ENCODE data around the gene NTNG1.

The NTNG1 gene

GRCh38 chr1:107443860-107444259, 303.0 kb downstream of the NTNG1 start:
- in situ Hi-C loops (cut with HindIII; ENCODE audit: low sequenced_read_pairs), result no loop called here

- in situ Hi-C loops (cut with HindIII; ENCODE audit: low sequenced_read_pairs), result no loop called here
Measured at GRCh38 chr1:107444302-107444701, 303.5 kb downstream of the NTNG1 start.

GRCh38 chr1:107449326-107449725, 308.5 kb downstream of the NTNG1 start:
- in situ Hi-C loops (cut with HindIII; ENCODE audit: low sequenced_read_pairs), result no loop called here

GRCh38 chr1:107450899-107451664, 310.2 kb downstream of the NTNG1 start:
- in situ Hi-C loops (cut with HindIII; ENCODE audit: low sequenced_read_pairs), result no loop called here

- in situ Hi-C loops (cut with HindIII; ENCODE audit: low sequenced_read_pairs), result no loop called here
Measured at GRCh38 chr1:107451715-107452114, 310.9 kb downstream of the NTNG1 start.

GRCh38 chr1:107454791-107455190, 314.0 kb downstream of the NTNG1 start:
- in situ Hi-C loops (cut with HindIII; ENCODE audit: low sequenced_read_pairs), result no loop called here

GRCh38 chr1:107457989-107458388, 317.1 kb downstream of the NTNG1 start:
- in situ Hi-C loops (cut with HindIII; ENCODE audit: low sequenced_read_pairs), result no loop called here

GRCh38 chr1:107459204-107459904, 318.5 kb downstream of the NTNG1 start:
- in situ Hi-C loops (cut with HindIII; ENCODE audit: low sequenced_read_pairs), result no loop called here

GRCh38 chr1:107460035-107460434, 319.2 kb downstream of the NTNG1 start:
- in situ Hi-C loops (cut with HindIII; ENCODE audit: low sequenced_read_pairs), result no loop called here

- in situ Hi-C loops (cut with HindIII; ENCODE audit: low sequenced_read_pairs), result no loop called here
Measured at GRCh38 chr1:107464827-107465226, 324.0 kb downstream of the NTNG1 start.

GRCh38 chr1:107467286-107467685, 326.4 kb downstream of the NTNG1 start:
- in situ Hi-C loops (cut with HindIII; ENCODE audit: low sequenced_read_pairs), result no loop called here

GRCh38 chr1:107467811-107468210, 327.0 kb downstream of the NTNG1 start:
- in situ Hi-C loops (cut with HindIII; ENCODE audit: low sequenced_read_pairs), result no loop called here

GRCh38 chr1:107473065-107473464, 332.2 kb downstream of the NTNG1 start:
- in situ Hi-C loops (cut with HindIII; ENCODE audit: low sequenced_read_pairs), result no loop called here

- in situ Hi-C loops (cut with HindIII; ENCODE audit: low sequenced_read_pairs), result loop anchor here (5.0 kb wide), 1 partner anchor 58 kb away; no protein-coding TSS in a partner anchor
Measured at GRCh38 chr1:107474877-107475612, 334.2 kb downstream of the NTNG1 start.

- in situ Hi-C loops (cut with HindIII; ENCODE audit: low sequenced_read_pairs), result loop anchor here (5.0 kb wide), 1 partner anchor 60 kb away; no protein-coding TSS in a partner anchor
Measured at GRCh38 chr1:107477233-107477632, 336.4 kb downstream of the NTNG1 start.

GRCh38 chr1:107479865-107480350, 339.1 kb downstream of the NTNG1 start:
- in situ Hi-C loops (cut with HindIII; ENCODE audit: low sequenced_read_pairs), result loop anchor here (5.0 kb wide), 1 partner anchor 63 kb away; no protein-coding TSS in a partner anchor

- in situ Hi-C loops (cut with HindIII; ENCODE audit: low sequenced_read_pairs), result no loop called here
Measured at GRCh38 chr1:107480548-107481415, 339.9 kb downstream of the NTNG1 start.

GRCh38 chr1:107481756-107482384, 341.0 kb downstream of the NTNG1 start:
- in situ Hi-C loops (cut with HindIII; ENCODE audit: low sequenced_read_pairs), result no loop called here

GRCh38 chr1:107483949-107484348, 343.1 kb downstream of the NTNG1 start:
- in situ Hi-C loops (cut with HindIII; ENCODE audit: low sequenced_read_pairs), result no loop called here

- in situ Hi-C loops (cut with HindIII; ENCODE audit: low sequenced_read_pairs), result no loop called here
Measured at GRCh38 chr1:107486349-107486748, 345.5 kb downstream of the NTNG1 start.
